Right cardiac atrium (tissue), 5 donors: ENCODE data around the gene ARHGEF38. TPM values are rescaled to one million over a fixed set of nuclear protein-coding genes. Genes with fewer than 3 reads are reported as not detected.
A peak's percentile ranks its signal among the peaks of the same experiment; 100 is the strongest.

Source experiments
- ATAC-seq, 2 donors: fragments of 200-7000 bp; cut with Tn5 transposase; one replicate each; pipeline versions ENCODE4 v1.8.0 to v1.9.1; 2020; ENCODE audit warnings: moderate library complexity in 2 of 2, mild to moderate bottlenecking in 1 of 2
- DNase-seq, 3 donors: peaks; one replicate each; pipeline ENCODE4 v3.0.0-alpha.2; 2020
- H3K27ac ChIP-seq: one replicate; pipeline ENCODE4 v1.5.1; 2013; ENCODE audit warnings: mild to moderate bottlenecking, low read length, control low read depth, moderate library complexity
- H3K27me3 ChIP-seq: one replicate; pipeline ENCODE4 v1.6.1; 2013; ENCODE audit not compliant: control insufficient read depth, insufficient read depth
- H3K4me1 ChIP-seq: one replicate; pipeline ENCODE4 v1.6.1; 2013; ENCODE audit warnings: low read length; ENCODE audit not compliant: control insufficient read depth, insufficient read depth
- H3K4me3 ChIP-seq: one replicate; pipeline ENCODE4 v1.5.1; 2013; ENCODE audit warnings: low read length, control low read depth
- H3K9me3 ChIP-seq: one replicate; pipeline ENCODE4 v1.6.1; 2013; ENCODE audit warnings: low read length; ENCODE audit not compliant: control insufficient read depth
- WGBS: extraction: QIAGEN DNeasy Blood & Tissue Kit; methylation state at CpG from one replicate; pipeline ENCODE4 v1.1.7; 2013; 5-methylcytosine and 5-hydroxymethylcytosine counted together
- intact Hi-C, 4 donors: fragments of 100-400 bp; cut with DNase I; formaldehyde crosslinking; loops; one replicate each; pipeline versions ENCODE4 v1.11.0 to v1.14.0; 2022 to 2023
- polyA plus RNA-seq: library from polyadenylated mRNA; stranded (reverse); fragments of 200-250 nt; gene quantifications from one replicate; pipeline ENCODE4 v1.2.3, GENCODE V29; 2013
- total RNA-seq, 4 donors: library from RNA; stranded (reverse); fragmentation: NEBNext Ultra II Directional; extraction: Animal tissue kit (Norgen Biotek cat#: 25700); gene quantifications; one replicate each; pipeline ENCODE4 v1.2.1, GENCODE V29; 2021
- donor health status: healthy with polysubstance abuse.
- donor health status: DM: no; HTN: yes; CAD: no.
- donor health status: DM: no; HTN: no; CAD: no.
- donor health status: DM: no; HTN: yes; CAD: no; lungs with severe emphysema.
- donor health status: DM: yes; HTN: yes; CAD: no.

Gene ARHGEF38
- total and polyA plus RNA-seq, 5 donors: not detected

GRCh38 chr4:105594099-105595010 lies 41.9 kb downstream of the ARHGEF38 start:
- Histone ChIP-seq H3K4me3 (no peak overlapping the region), H3K27ac (no peak overlapping the region), H3K9me3 (no peaks in the 10 kb centered on the region), H3K27me3 (no peaks in the 10 kb centered on the region), H3K4me1 (no peaks in the 10 kb centered on the region)
- ATAC-seq: no peak
- 34% methylated on average over 7 of the region's 7 CpGs for WGBS
- intact Hi-C loops: no loop called here
- no peak for DNase-seq

- no peak overlapping the region for H3K4me3 ChIP-seq
- 67% methylated on average over 6 of the region's 6 CpGs for WGBS
- H3K27me3 ChIP-seq: no peaks in the 10 kb centered on the region
- H3K9me3 ChIP-seq: no peaks in the 10 kb centered on the region
- ATAC-seq: no peak
- peaks cover 1% of the 10 kb centered on the region for H3K4me1 ChIP-seq
- intact Hi-C loops: no loop called here
- DNase-seq: no peak
- no peak overlapping the region for H3K27ac ChIP-seq
These were observed 44.3 kb downstream of the ARHGEF38 start for GRCh38 chr4:105596684-105597083.

GRCh38 chr4:105598052-105598451 lies 45.6 kb downstream of the ARHGEF38 start:
- Histone ChIP-seq H3K4me1 (peaks cover 1% of the 10 kb centered on the region), H3K27me3 (no peaks in the 10 kb centered on the region), H3K9me3 (no peaks in the 10 kb centered on the region), H3K27ac (no peak overlapping the region), H3K4me3 (no peak overlapping the region)
- WGBS: 62% methylated on average over 4 of the region's 4 CpGs
- intact Hi-C loops: no loop called here
- DNase-seq (no peak), ATAC-seq (no peak)

- peak in 1 of 2 donors; percentile 40 for ATAC-seq
- Histone ChIP-seq H3K4me1 (peaks cover 1% of the 10 kb centered on the region), H3K9me3 (no peaks in the 10 kb centered on the region), H3K27me3 (no peaks in the 10 kb centered on the region), H3K4me3 (no peak overlapping the region), H3K27ac (no peak overlapping the region)
- 20% methylated on average over 1 of the region's 1 CpG for WGBS
- intact Hi-C loops: no loop called here
- DNase-seq: no peak
These were observed 46.4 kb downstream of the ARHGEF38 start for GRCh38 chr4:105598787-105599186.

GRCh38 chr4:105599482-105599881 lies 47.1 kb downstream of the ARHGEF38 start:
- no peaks in the 10 kb centered on the region for H3K9me3 ChIP-seq
- intact Hi-C loops: no loop called here
- WGBS: 55% methylated on average over 3 of the region's 3 CpGs
- no peaks in the 10 kb centered on the region for H3K27me3 ChIP-seq
- no peak for ATAC-seq
- no peak overlapping the region for H3K4me3 ChIP-seq
- H3K4me1 ChIP-seq: peaks cover 1% of the 10 kb centered on the region
- no peak for DNase-seq
- H3K27ac ChIP-seq: no peak overlapping the region

- peaks cover 1% of the 10 kb centered on the region for H3K4me1 ChIP-seq
- H3K27me3 ChIP-seq: no peaks in the 10 kb centered on the region
- no peak overlapping the region for H3K4me3 ChIP-seq
- no peak for ATAC-seq
- H3K27ac ChIP-seq: no peak overlapping the region
- WGBS: 76% methylated on average over 3 of the region's 3 CpGs
- DNase-seq: no peak
- intact Hi-C loops: no loop called here
- no peaks in the 10 kb centered on the region for H3K9me3 ChIP-seq
These were observed 47.7 kb downstream of the ARHGEF38 start for GRCh38 chr4:105599932-105600655.

GRCh38 chr4:105600951-105601350 lies 48.5 kb downstream of the ARHGEF38 start:
- Histone ChIP-seq H3K4me3 (no peak overlapping the region), H3K4me1 (peaks cover 3% of the 10 kb centered on the region), H3K9me3 (no peaks in the 10 kb centered on the region), H3K27ac (no peak overlapping the region), H3K27me3 (no peaks in the 10 kb centered on the region)
- WGBS: 75% methylated on average over 1 of the region's 1 CpG
- no peak for DNase-seq
- no peak for ATAC-seq
- intact Hi-C loops: no loop called here

GRCh38 chr4:105601406-105601805 lies 49.0 kb downstream of the ARHGEF38 start:
- no peak overlapping the region for H3K27ac ChIP-seq
- DNase-seq: no peak
- H3K4me1 ChIP-seq: peaks cover 3% of the 10 kb centered on the region
- no peak for ATAC-seq
- H3K4me3 ChIP-seq: no peak overlapping the region
- 98% methylated on average over 1 of the region's 1 CpG for WGBS
- no peaks in the 10 kb centered on the region for H3K27me3 ChIP-seq
- no peaks in the 10 kb centered on the region for H3K9me3 ChIP-seq
- intact Hi-C loops: no loop called here

- Histone ChIP-seq H3K4me3 (no peak overlapping the region), H3K9me3 (no peaks in the 10 kb centered on the region), H3K27me3 (no peaks in the 10 kb centered on the region), H3K4me1 (peaks cover 3% of the 10 kb centered on the region), H3K27ac (no peak overlapping the region)
- WGBS: 49% methylated on average over 1 of the region's 1 CpG
- intact Hi-C loops: no loop called here
- DNase-seq (no peak), ATAC-seq (no peak)
These were observed 50.7 kb downstream of the ARHGEF38 start for GRCh38 chr4:105603158-105603557.

GRCh38 chr4:105605493-105605892 lies 53.1 kb downstream of the ARHGEF38 start:
- Histone ChIP-seq H3K4me1 (peaks cover 2% of the 10 kb centered on the region), H3K4me3 (no peak overlapping the region), H3K27ac (no peak overlapping the region), H3K27me3 (no peaks in the 10 kb centered on the region), H3K9me3 (no peaks in the 10 kb centered on the region)
- DNase-seq (no peak), ATAC-seq (no peak)
- intact Hi-C loops: loop anchor here in 1 of 4 donors (2.0 kb wide), 1 partner anchor 53 kb away; no protein-coding TSS in a partner anchor
- 0% methylated on average over 1 of the region's 1 CpG for WGBS

- H3K27ac ChIP-seq: no peak overlapping the region
- no peaks in the 10 kb centered on the region for H3K27me3 ChIP-seq
- H3K4me3 ChIP-seq: no peak overlapping the region
- WGBS: 76% methylated on average over 2 of the region's 2 CpGs
- H3K4me1 ChIP-seq: peaks cover 2% of the 10 kb centered on the region
- intact Hi-C loops: no loop called here
- H3K9me3 ChIP-seq: no peaks in the 10 kb centered on the region
- ATAC-seq (no peak), DNase-seq (no peak)
These were observed 55.5 kb downstream of the ARHGEF38 start for GRCh38 chr4:105607876-105608275.
